WERI-Rb-1 (cell line): Measurements from ENCODE around the gene HFM1.
"Not testable (repeated sequence)": the region's sequence is repeated elsewhere in the genome, so short reads cannot be mapped to it uniquely, and the experiment has no call there.

ENCODE experiments used
- DNase-seq: peaks from one replicate; pipeline ENCODE4 v3.0.0-alpha.2; 2020
- H3K27ac ChIP-seq: fragments of 250-450 bp; sonication (Bioruptor Pico); 2 replicates; pipeline ENCODE4 v1.5.1; 2020; ENCODE audit warnings: mild to moderate bottlenecking, moderate library complexity
- H3K27me3 ChIP-seq: fragments of 250-450 bp; sonication (Bioruptor Pico); 2 replicates; pipeline ENCODE4 v1.5.1; 2021; ENCODE audit warnings: mild to moderate bottlenecking, low read depth, moderate library complexity; ENCODE audit not compliant: insufficient read depth, severe bottlenecking
- H3K36me3 ChIP-seq: fragments of 250-450 bp; sonication (Bioruptor Pico); 2 replicates; pipeline ENCODE4 v1.5.1; 2020; ENCODE audit warnings: mild to moderate bottlenecking, moderate library complexity
- H3K4me3 ChIP-seq: 2 replicates; pipeline ENCODE4 v1.5.1; 2011; ENCODE audit warnings: low read depth, mild to moderate bottlenecking, control low read depth, low read length
- H3K9me3 ChIP-seq: fragments of 250-450 bp; sonication (Bioruptor Pico); 2 replicates; pipeline ENCODE4 v1.5.1; 2021; ENCODE audit warnings: mild to moderate bottlenecking, moderate library complexity; ENCODE audit not compliant: severe bottlenecking
- TF ChIP-seq, protein P1 (sequence below): IDR thresholded peaks from 2 replicates; pipeline ENCODE4 v1.5.1; 2011; ENCODE audit warnings: low read depth, mild to moderate bottlenecking, control low read depth, inconsistent platforms, low read length

The HFM1 gene, protein sequence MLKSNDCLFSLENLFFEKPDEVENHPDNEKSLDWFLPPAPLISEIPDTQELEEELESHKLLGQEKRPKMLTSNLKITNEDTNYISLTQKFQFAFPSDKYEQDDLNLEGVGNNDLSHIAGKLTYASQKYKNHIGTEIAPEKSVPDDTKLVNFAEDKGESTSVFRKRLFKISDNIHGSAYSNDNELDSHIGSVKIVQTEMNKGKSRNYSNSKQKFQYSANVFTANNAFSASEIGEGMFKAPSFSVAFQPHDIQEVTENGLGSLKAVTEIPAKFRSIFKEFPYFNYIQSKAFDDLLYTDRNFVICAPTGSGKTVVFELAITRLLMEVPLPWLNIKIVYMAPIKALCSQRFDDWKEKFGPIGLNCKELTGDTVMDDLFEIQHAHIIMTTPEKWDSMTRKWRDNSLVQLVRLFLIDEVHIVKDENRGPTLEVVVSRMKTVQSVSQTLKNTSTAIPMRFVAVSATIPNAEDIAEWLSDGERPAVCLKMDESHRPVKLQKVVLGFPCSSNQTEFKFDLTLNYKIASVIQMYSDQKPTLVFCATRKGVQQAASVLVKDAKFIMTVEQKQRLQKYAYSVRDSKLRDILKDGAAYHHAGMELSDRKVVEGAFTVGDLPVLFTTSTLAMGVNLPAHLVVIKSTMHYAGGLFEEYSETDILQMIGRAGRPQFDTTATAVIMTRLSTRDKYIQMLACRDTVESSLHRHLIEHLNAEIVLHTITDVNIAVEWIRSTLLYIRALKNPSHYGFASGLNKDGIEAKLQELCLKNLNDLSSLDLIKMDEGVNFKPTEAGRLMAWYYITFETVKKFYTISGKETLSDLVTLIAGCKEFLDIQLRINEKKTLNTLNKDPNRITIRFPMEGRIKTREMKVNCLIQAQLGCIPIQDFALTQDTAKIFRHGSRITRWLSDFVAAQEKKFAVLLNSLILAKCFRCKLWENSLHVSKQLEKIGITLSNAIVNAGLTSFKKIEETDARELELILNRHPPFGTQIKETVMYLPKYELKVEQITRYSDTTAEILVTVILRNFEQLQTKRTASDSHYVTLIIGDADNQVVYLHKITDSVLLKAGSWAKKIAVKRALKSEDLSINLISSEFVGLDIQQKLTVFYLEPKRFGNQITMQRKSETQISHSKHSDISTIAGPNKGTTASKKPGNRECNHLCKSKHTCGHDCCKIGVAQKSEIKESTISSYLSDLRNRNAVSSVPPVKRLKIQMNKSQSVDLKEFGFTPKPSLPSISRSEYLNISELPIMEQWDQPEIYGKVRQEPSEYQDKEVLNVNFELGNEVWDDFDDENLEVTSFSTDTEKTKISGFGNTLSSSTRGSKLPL (N-terminal part only)

DNA sequence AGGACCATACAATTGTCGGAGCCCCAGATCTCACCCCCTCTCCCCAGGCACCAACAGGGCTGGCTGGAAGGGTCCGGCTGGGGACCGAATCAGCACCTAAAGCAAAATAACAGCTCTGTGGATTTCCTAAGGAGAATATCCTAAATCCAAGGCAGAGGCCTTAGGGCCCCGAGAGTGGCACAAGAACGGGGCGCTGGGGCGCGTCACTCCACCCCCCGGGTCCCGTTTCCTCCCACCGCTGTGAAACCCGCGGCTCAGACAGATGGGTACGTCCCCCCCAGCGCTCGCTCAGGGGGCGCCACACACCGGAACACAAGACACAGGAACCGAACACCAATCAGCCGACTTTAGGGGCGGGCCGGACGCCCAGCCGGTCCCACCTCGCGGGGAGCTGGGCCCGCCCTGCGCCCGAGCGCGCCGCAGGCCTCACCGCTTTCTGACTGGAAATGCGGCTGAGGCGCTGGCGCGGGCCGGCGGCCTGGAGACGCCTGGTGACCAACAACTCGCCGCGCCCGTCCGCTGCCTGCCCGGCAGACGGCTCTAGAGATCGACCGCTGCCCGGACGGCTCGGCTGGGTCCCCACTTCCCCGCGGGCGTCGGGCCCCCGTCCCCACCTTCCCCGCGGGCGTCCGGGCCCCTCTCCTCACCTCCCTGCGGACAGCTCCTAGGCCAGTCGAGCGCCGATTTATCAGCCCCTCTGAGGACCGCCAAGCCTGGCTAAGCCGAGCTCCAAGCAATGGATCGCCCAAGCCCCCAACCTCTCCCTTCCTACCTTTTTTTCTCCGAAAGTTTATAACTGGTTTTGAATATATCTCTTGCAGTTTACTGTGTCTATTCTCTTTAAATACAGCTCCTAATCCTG, at the start of gene HFM1:
TSS of gene HFM1 (minus strand) at position 687 of the 862 bp plus-strand sequence. CDS start 3,755 bp downstream, outside the sequence.
- Histone ChIP-seq H3K27ac (peak within 1 kb of the TSS; percentile 95), H3K36me3 (no peaks in the 10 kb centered on the region), H3K27me3 (no peaks in the 10 kb centered on the region), H3K9me3 (no peaks in the 10 kb centered on the region), H3K4me3 (peak within 1 kb of the TSS; percentile 89)
- DNase-seq: peak; percentile 92
- TF ChIP-seq, protein P1, sequence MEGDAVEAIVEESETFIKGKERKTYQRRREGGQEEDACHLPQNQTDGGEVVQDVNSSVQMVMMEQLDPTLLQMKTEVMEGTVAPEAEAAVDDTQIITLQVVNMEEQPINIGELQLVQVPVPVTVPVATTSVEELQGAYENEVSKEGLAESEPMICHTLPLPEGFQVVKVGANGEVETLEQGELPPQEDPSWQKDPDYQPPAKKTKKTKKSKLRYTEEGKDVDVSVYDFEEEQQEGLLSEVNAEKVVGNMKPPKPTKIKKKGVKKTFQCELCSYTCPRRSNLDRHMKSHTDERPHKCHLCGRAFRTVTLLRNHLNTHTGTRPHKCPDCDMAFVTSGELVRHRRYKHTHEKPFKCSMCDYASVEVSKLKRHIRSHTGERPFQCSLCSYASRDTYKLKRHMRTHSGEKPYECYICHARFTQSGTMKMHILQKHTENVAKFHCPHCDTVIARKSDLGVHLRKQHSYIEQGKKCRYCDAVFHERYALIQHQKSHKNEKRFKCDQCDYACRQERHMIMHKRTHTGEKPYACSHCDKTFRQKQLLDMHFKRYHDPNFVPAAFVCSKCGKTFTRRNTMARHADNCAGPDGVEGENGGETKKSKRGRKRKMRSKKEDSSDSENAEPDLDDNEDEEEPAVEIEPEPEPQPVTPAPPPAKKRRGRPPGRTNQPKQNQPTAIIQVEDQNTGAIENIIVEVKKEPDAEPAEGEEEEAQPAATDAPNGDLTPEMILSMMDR: 0 out of 2 replicates have a peak, but pooled peaks have one; percentile 11

DNA sequence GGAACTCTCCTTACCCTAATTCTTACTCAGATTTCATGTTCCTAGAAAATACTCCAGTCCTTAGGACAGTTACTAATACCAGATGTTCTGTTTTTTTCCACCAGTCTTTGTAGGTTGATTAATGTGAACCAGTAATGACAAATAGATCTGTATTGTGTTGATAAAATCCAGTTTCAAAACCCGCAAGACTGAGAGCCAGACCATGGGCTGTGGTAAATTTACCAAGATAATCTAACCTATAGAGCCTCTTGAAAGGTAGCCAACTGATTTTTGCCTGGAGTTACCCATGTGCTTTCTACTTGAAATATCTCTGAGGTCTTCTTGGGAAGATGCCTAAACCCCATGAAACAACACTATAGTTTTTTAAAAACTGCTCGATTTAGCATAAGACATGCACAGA, 49.5 kb upstream of the HFM1 start:
- Histone ChIP-seq H3K27ac (no peak overlapping the region), H3K36me3 (no peaks in the 10 kb centered on the region), H3K4me3 (no peak overlapping the region), H3K9me3 (no peaks in the 10 kb centered on the region), H3K27me3 (no peaks in the 10 kb centered on the region)
- TF ChIP-seq, protein P1: no peak
- DNase-seq: no peak

DNA sequence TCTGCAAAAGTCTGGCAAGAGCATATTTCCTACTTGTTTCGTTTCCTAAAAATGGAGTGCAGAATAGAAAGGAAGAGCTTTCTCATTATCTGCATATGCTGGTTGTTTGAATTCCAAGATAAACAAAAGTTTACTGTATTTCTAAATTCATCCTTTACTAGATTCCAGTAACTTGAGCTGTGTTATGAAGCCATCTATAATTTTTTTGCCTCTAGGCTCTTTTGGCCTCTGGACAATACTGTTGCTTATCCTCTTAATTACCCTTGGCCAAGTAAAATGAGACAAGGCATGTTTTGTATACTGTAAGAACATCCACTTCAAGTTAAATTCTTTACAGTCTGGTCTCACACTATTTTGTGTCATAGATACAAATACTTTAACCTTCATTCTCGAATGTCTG, 45.6 kb upstream of the HFM1 start:
- TF ChIP-seq, protein P1: no peak

DNA sequence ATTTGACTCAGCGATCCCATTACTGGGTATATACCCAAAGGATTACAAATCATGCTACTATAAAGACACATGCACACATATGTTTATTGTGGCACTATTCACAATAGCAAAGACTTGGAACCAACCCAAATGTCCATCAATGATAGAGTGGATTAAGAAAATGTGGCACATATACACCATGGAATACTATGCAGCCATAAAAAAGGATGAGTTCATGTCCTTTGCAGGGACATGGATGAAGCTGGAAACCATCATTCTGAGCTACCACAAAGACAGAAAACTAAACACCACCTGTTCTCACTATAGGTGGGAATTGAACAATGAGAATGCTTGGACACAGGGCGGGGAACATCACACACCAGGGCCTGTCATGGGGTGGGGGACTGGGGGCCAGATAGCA, 43.1 kb upstream of the HFM1 start:
- H3K27me3 ChIP-seq, H3K27ac ChIP-seq, H3K36me3 ChIP-seq, DNase-seq, H3K9me3 ChIP-seq, H3K4me3 ChIP-seq: not testable (repeated sequence)

More for the DNA sequence above, 45.6 kb upstream of the HFM1 start:
- Histone ChIP-seq H3K36me3 (no peaks in the 10 kb centered on the region), H3K27ac (no peak overlapping the region), H3K27me3 (no peaks in the 10 kb centered on the region), H3K9me3 (no peaks in the 10 kb centered on the region), H3K4me3 (no peak overlapping the region)
- DNase-seq: no peak

DNA sequence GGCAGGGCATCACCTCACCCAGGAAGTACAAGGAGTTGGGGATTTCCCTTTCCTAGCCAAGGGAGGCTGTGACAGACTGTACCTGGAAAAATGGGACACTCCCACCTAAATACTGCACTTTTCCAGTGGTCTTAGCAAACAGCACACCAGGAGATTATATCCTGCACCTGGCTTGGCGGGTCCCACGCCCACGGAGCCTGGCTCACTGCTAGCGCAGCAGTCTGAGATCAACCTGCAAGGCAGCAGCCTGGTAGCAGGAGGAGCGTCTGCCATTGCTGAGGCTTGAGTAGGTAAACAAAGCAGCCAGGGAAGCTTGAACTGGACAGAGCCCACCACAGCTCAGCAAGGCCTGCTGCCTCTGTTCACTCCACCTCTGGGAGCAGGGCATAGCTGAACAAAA, 37.3 kb upstream of the HFM1 start:
- not testable (repeated sequence) for H3K36me3 ChIP-seq, H3K27ac ChIP-seq, H3K27me3 ChIP-seq, H3K9me3 ChIP-seq, DNase-seq, H3K4me3 ChIP-seq

DNA sequence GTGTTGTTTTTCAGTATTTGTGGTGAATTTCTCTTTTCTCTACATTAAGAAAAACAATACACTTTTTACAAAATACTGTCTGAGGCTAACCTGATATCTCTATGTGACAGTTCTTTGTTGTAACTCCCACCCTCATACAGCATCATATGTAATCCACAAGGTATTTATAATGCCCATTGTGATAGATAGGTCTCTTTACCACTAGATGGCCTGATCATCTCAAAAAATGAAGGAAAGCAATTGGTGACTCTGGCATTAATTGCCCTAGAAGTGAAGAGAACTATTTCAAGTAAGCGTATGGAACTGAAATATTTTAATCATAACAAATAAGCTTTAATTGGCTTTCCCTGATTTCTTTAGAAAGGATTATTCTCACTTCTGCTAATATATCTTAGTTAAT, 36.2 kb upstream of the HFM1 start:
- Histone ChIP-seq H3K27me3 (no peaks in the 10 kb centered on the region), H3K4me3 (no peak overlapping the region)
- no peak for DNase-seq

More for the DNA sequence above, 36.2 kb upstream of the HFM1 start:
- Histone ChIP-seq H3K9me3 (peaks cover 2% of the 10 kb centered on the region), H3K27ac (no peak overlapping the region), H3K36me3 (no peaks in the 10 kb centered on the region)
- TF ChIP-seq, protein P1: no peak
